MM.1S (cell line): ENCODE results near the gene HSDL2.

ENCODE experiments used
- DNase-seq: peaks from one replicate; pipeline ENCODE4 v3.0.0-alpha.2; 2015
- H2AFZ ChIP-seq: fragments of 300-600 bp; sonication (generic); 2 replicates; pipeline ENCODE4 v1.6.0; 2016; ENCODE audit warnings: antibody characterized with exemption, low read length
- H3F3A ChIP-seq: fragments of 300-600 bp; sonication (generic); 2 replicates; pipeline ENCODE4 v1.6.1; 2016; ENCODE audit warnings: mild to moderate bottlenecking, antibody characterized with exemption, low read length, moderate library complexity, mixed read lengths; ENCODE audit not compliant: insufficient read depth
- H3K27ac ChIP-seq: fragments of 300-600 bp; sonication (generic); 2 replicates; pipeline ENCODE4 v1.5.1; 2016; ENCODE audit warnings: mild to moderate bottlenecking, low read length
- H3K27me3 ChIP-seq: fragments of 300-600 bp; sonication (generic); replicated peaks from 2 replicates; pipeline ENCODE4 v1.6.0; 2016; ENCODE audit warnings: low read length; ENCODE audit not compliant: insufficient read depth
- H3K36me3 ChIP-seq: fragments of 300-600 bp; sonication (generic); replicated peaks from 2 replicates; pipeline ENCODE4 v1.6.1; 2016; ENCODE audit warnings: mild to moderate bottlenecking, low read length, mixed read lengths; ENCODE audit not compliant: insufficient read depth
- H3K4me1 ChIP-seq: fragments of 300-600 bp; sonication (generic); 2 replicates; pipeline ENCODE4 v1.6.1; 2016; ENCODE audit warnings: low read length, mixed read lengths
- H3K4me2 ChIP-seq: fragments of 300-600 bp; sonication (generic); 2 replicates; pipeline ENCODE4 v1.6.0; 2016; ENCODE audit warnings: low read depth, low read length
- H3K4me3 ChIP-seq: fragments of 300-600 bp; sonication (generic); 2 replicates; pipeline ENCODE4 v1.5.1; 2016; ENCODE audit warnings: low read length, mixed read lengths
- H3K79me2 ChIP-seq: fragments of 300-600 bp; sonication (generic); 2 replicates; pipeline ENCODE4 v1.6.1; 2016; ENCODE audit warnings: mixed run types, low read length, mixed read lengths
- H3K9ac ChIP-seq: fragments of 300-600 bp; sonication (generic); 2 replicates; pipeline ENCODE4 v1.6.1; 2016; ENCODE audit warnings: low read length, mixed read lengths
- H3K9me2 ChIP-seq: fragments of 300-600 bp; sonication (generic); replicated peaks from 2 replicates; pipeline ENCODE4 v1.6.1; 2016; ENCODE audit warnings: mild to moderate bottlenecking, low read length, mixed read lengths; ENCODE audit not compliant: insufficient read depth
- H3K9me3 ChIP-seq: fragments of 300-600 bp; sonication (generic); replicated peaks from 2 replicates; pipeline ENCODE4 v1.6.1; 2016; ENCODE audit warnings: mild to moderate bottlenecking, low read length, mixed read lengths; ENCODE audit not compliant: insufficient read depth
- H4K20me1 ChIP-seq: fragments of 300-600 bp; sonication (generic); 2 replicates; pipeline ENCODE4 v1.6.1; 2016; ENCODE audit warnings: mild to moderate bottlenecking, low read length, moderate library complexity, mixed read lengths; ENCODE audit not compliant: insufficient read depth
- EZH2 ChIP-seq: fragments of 300-600 bp; sonication (generic); optimal IDR thresholded peaks from 2 replicates; pipeline ENCODE3; 2017; ENCODE audit warnings: low read depth, mild to moderate bottlenecking, antibody characterized with exemption, low read length, mixed read lengths
- EZH2phosphoT487 ChIP-seq: fragments of 300-600 bp; sonication (generic); IDR thresholded peaks from 2 replicates; pipeline ENCODE4 v1.6.1; 2018; ENCODE audit warnings: antibody characterized with exemption, low read length
- TF ChIP-seq, protein P1 (sequence below): fragments of 300-600 bp; sonication (generic); IDR thresholded peaks from 2 replicates; pipeline ENCODE4 v1.5.1; 2016; ENCODE audit warnings: antibody characterized with exemption, low read length, mixed read lengths

The HSDL2 gene

DNA sequence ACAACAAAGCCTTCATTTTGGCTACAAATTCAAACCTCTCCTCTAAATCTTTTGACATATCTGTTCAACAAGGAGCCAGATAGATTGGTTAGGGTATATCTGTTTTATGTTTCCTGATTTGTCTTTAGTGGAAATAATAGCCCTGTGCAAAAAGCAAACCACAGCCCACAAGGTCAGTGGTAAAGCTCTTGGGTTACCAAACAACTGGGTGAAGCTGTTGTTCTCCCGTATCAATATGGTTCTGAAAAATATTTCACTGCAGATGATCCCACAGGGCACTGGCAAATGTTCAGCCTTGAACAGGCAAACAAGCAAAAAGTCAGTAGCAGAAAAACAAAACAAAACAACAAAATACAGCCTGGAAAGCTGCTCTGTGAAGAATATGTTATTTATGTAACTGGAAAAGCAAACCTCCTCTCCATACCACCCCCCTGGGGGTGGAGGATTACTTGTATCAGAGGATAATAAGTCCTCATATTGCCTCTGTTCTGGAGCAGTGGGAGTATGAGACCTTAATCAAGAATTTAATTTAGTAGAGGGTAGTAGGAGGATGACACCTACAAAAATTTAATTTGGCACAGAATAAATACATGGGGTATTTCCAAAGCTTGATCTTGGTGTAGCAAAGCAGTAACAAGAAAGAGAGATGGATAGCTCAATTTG is 25.7 kb upstream of the HSDL2 start:
- Histone ChIP-seq H3K27ac (no peak overlapping the region), H3K36me3 (no peaks in the 10 kb centered on the region), H3K4me3 (no peak overlapping the region), H2AFZ (no peak overlapping the region), H3K9me3 (no peaks in the 10 kb centered on the region), H3F3A (no peaks in the 10 kb centered on the region), H3K27me3 (no peaks in the 10 kb centered on the region), H3K9me2 (no peaks in the 10 kb centered on the region), H4K20me1 (no peaks in the 10 kb centered on the region), H3K4me2 (no peak overlapping the region), H3K4me1 (no peaks in the 10 kb centered on the region), H3K9ac (no peak overlapping the region), H3K79me2 (no peaks in the 10 kb centered on the region)
- TF ChIP-seq, protein P1, sequence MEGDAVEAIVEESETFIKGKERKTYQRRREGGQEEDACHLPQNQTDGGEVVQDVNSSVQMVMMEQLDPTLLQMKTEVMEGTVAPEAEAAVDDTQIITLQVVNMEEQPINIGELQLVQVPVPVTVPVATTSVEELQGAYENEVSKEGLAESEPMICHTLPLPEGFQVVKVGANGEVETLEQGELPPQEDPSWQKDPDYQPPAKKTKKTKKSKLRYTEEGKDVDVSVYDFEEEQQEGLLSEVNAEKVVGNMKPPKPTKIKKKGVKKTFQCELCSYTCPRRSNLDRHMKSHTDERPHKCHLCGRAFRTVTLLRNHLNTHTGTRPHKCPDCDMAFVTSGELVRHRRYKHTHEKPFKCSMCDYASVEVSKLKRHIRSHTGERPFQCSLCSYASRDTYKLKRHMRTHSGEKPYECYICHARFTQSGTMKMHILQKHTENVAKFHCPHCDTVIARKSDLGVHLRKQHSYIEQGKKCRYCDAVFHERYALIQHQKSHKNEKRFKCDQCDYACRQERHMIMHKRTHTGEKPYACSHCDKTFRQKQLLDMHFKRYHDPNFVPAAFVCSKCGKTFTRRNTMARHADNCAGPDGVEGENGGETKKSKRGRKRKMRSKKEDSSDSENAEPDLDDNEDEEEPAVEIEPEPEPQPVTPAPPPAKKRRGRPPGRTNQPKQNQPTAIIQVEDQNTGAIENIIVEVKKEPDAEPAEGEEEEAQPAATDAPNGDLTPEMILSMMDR = no peak
- TF ChIP-seq EZH2 = no peak
- no peak for TF ChIP-seq EZH2phosphoT487
- no peak for DNase-seq

GRCh38 chr9:112355427-112355897 is 24.4 kb upstream of the HSDL2 start:
- H3K9me2 ChIP-seq = no peaks in the 10 kb centered on the region
- no peak overlapping the region for H3K4me3 ChIP-seq
- no peak overlapping the region for H3K9ac ChIP-seq
- no peak overlapping the region for H2AFZ ChIP-seq
- no peaks in the 10 kb centered on the region for H3K36me3 ChIP-seq
- TF ChIP-seq, protein P1 = no peak
- TF ChIP-seq EZH2phosphoT487 (no peak), EZH2 (no peak)
- no peaks in the 10 kb centered on the region for H3F3A ChIP-seq
- no peak overlapping the region for H3K27ac ChIP-seq
- no peaks in the 10 kb centered on the region for H3K9me3 ChIP-seq
- H3K27me3 ChIP-seq = no peaks in the 10 kb centered on the region
- no peaks in the 10 kb centered on the region for H4K20me1 ChIP-seq
- H3K4me1 ChIP-seq = no peaks in the 10 kb centered on the region
- H3K4me2 ChIP-seq = no peak overlapping the region
- no peak for DNase-seq
- H3K79me2 ChIP-seq = no peaks in the 10 kb centered on the region

DNA sequence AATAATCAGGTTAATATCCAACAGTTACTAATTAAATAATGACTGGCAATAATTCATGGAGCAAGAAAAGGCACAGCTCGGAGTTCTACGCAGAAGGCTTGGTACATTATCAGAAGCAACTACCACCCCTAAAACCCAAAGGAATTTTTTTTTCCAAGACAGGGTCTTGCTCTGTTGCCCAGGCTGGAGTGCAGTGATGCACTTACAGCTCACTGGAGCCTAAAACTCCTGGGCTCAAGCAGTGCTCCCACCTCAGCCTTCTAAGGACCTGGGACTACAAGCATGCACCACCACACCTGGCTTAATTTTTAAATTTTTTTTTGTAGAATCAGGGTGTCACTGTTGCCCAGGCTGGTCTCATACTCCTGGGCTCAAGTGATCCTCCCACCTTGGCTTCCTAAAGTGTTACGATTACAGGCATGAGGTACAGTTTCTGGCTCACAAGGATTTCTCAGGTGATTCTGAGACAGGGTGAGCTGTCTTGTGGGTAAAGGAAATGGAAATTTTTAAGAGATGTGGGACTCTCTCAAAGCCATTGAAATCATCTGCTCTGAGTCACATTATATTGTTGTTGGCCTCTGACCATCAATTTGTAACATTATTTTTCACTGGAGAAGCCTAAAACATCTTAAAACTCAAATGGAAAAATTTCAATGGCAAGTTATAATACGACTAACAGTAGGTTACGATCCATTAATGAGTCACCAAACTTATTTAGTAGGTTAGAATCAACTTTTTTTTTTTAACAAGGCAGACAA is 19.7 kb upstream of the HSDL2 start:
- no peak overlapping the region for H3K4me2 ChIP-seq

More for the DNA sequence above, 19.7 kb upstream of the HSDL2 start:
- no peak for DNase-seq
- Histone ChIP-seq H4K20me1 (no peaks in the 10 kb centered on the region), H3K4me1 (no peaks in the 10 kb centered on the region), H3K9ac (no peak overlapping the region), H3K9me3 (no peaks in the 10 kb centered on the region), H3K4me3 (no peak overlapping the region), H3K36me3 (no peaks in the 10 kb centered on the region), H3K27me3 (no peaks in the 10 kb centered on the region), H3F3A (no peaks in the 10 kb centered on the region), H3K9me2 (no peaks in the 10 kb centered on the region), H3K27ac (no peak overlapping the region), H3K79me2 (no peaks in the 10 kb centered on the region), H2AFZ (no peak overlapping the region)
- TF ChIP-seq, protein P1 = no peak
- TF ChIP-seq EZH2 (no peak), EZH2phosphoT487 (no peak)
